GM18505 (cell line): ENCODE measurements around the gene KIAA1586.
"Not testable (repeated sequence)": the region's sequence is repeated elsewhere in the genome, so short reads cannot be mapped to it uniquely, and the experiment has no call there.

Experiments
- ATAC-seq: cut with Tn5 transposase; IDR thresholded peaks from one replicate; pipeline ENCODE4 v1.9.1; 2021; ENCODE audit not compliant: unreplicated experiment
- POLR2A ChIP-seq: IDR thresholded peaks from 4 replicates; pipeline ENCODE4 v1.6.1; 2011; ENCODE audit warnings: borderline replicate concordance; ENCODE audit not compliant: insufficient read depth, insufficient read length; ENCODE audit errors: extremely low read depth

Gene KIAA1586

GRCh38 chr6:57027301-57027700, 19.2 kb upstream of the KIAA1586 start:
- ATAC-seq, result no peak
- no peak for TF ChIP-seq POLR2A

DNA sequence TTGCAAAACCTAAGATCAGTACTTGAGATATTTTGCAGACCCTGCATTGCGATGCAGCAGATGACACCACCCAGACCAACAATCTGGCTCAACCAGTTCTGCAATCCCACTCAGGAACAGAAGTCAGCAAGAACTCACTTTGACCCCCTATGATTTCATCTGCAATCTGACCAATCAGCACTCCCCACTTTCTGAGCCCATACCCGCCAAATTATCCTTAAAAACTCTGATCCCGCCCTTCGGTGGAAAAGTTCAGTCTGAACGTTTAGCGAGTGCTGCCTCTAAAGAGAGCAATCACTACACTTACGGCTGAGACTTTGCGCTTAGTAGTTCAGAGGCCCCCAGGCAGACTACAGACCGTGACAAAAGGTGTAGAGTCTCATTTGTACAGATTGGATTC, 17.3 kb upstream of the KIAA1586 start:
- no peak for ATAC-seq
- no peak for TF ChIP-seq POLR2A

DNA sequence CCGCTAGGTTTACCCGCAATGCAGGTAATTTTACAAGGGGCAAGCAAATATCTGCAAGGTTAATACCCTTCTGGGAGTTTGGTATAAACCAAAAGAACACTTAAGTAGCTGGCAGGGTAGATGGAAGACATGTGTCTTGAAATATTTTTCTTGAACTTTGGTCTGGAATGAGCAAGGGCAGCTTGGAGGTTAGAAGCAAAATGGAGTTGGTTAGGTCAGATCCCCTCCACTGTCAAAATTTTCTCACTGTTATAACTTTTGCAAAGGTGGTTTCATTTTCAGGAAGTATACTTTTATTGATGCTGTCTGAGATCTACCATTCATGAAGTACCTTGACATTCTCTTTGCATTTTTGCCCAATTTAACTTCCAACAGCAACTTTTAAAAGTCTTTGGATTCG, 13.3 kb upstream of the KIAA1586 start:
- TF ChIP-seq POLR2A, result no peak
- ATAC-seq, result no peak

DNA sequence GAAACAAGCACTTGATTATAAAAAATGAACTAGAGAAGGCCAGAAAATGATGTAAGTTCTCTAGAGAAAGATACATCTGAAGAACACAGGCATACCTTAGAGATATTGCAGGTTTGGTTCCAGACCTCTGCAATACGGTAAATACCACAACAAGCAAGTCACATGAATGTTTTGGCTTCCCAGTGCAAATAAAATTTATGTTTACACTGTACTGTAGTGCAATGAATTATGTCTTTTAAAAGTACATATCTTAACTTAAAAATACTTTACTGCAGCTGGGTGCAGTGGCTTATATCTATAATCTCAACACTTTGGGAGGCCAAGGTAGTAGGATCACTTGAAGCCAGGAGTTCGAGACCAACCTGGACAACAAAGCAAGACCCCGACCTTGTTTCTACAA, 10.9 kb upstream of the KIAA1586 start:
- TF ChIP-seq POLR2A, result no peak
- no peak for ATAC-seq

- no peak for ATAC-seq
- TF ChIP-seq POLR2A, result no peak
Observed at GRCh38 chr6:57038906-57039305, 7.6 kb upstream of the KIAA1586 start.

GRCh38 chr6:57040011-57040410, 6.5 kb upstream of the KIAA1586 start:
- no peak for ATAC-seq
- no peak for TF ChIP-seq POLR2A

DNA sequence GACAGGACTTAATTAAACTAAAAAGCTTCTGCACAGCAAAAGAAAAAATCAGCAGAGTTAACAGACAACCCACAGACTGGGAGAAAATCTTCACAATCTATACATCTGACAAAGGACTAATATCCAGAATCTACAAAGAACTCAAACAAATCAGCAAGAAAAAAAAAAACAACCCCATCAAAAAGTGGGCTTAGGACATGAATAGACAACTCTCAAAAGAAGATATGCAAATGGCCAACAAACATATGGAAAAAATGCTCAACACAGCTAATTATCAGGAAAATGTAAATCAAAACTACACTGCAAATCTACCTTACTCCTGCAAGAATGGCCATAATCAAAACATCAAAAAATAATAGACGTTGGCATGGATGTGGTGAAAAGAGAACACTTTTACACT, 2.4 kb upstream of the KIAA1586 start:
- ATAC-seq, result not testable (repeated sequence)

DNA sequence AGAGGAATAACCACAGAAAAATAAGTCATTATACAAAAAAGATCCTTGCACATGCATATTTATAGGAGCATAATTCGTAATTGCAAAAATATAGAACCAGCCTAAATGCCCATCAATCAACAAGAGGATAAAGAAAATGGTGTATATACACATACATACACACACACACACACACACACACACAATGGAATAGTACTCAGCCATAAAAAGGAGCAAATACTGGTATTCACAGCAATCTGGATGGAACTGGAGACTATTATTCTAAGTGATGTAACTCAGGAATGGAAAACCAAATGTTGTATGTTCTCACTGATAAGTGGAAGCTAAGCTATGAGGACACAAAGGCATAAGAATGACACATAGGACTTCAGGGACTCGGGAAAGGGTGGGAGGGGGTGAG, 1.9 kb upstream of the KIAA1586 start:
- TF ChIP-seq POLR2A, result no peak

GRCh38 chr6:57047257-57047585, 728 bp downstream of the KIAA1586 start:
- ATAC-seq, result peak; percentile 24

More for the DNA sequence above, 1.9 kb upstream of the KIAA1586 start:
- no peak for ATAC-seq

DNA sequence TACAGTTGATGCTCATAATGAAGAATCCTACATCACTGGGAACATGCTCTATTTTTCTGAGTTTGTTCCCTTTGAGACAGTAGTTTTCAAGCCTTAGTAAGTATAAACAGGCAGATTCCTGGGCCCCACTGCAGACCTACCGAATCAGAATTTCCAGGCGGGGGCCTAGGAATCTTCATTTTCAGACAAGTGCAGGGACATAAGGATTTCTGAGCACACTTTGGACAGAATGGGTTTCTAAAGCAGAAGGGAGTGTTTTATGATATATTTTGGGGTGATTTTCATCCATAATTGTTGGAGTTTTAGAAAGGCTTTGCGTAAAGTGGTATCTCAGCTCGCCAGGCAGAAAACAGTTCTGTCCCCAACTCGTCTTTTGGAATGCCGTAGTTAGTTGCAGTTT, 1.4 kb downstream of the KIAA1586 start:
- not testable (repeated sequence) for ATAC-seq

- ATAC-seq, result no peak
- no peak for TF ChIP-seq POLR2A
Observed at GRCh38 chr6:57048577-57048976, 2.1 kb downstream of the KIAA1586 start.

- TF ChIP-seq POLR2A, result no peak
- ATAC-seq, result no peak
Observed at GRCh38 chr6:57063847-57064246, 17.4 kb downstream of the KIAA1586 start.

- TF ChIP-seq POLR2A, result no peak
- ATAC-seq, result no peak
Observed at GRCh38 chr6:57064809-57065208, 18.3 kb downstream of the KIAA1586 start.

DNA sequence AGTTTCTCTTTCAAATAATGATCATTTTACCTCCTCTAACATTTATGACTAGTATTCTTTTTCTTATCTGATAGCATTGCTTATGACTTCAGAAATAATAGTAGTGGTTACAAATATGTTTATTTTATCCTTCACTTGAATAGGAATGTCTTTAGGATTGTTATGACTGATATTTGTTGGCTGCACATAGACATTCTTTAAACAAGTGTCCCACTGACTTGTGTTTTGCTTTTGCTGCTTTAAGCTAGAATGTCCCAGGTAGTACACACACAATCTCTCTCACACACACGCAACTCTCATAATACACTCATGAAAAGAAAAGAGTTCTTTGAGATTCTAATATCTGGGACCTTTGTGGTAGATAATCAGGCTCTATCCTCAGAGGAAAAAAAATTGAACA, 21.6 kb downstream of the KIAA1586 start:
- TF ChIP-seq POLR2A, result no peak
- ATAC-seq, result no peak

DNA sequence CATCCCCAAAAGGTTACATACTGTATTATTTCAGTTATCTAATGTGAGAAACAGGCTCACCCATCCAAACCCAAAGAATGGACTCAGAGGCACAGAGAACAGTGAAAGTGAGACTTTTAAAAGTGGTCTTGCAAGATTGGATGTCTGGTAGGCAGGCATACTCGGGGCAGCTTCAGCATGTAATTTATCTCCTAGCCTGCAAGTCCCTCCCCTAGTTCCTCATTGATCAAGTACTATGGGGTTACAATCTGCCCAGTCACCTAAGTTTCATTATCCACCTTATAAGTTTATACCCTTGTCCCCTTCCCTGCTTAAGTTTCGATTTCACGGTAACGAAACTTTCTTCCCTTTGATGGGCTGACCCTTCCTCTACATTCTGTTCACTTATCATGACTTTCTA, 22.7 kb downstream of the KIAA1586 start:
- no peak for ATAC-seq

GRCh38 chr6:57069920-57070331, 23.4 kb downstream of the KIAA1586 start:
- ATAC-seq, result no peak

More for the DNA sequence above, 22.7 kb downstream of the KIAA1586 start:
- TF ChIP-seq POLR2A, result no peak

More at GRCh38 chr6:57069920-57070331, 23.4 kb downstream of the KIAA1586 start:
- no peak for TF ChIP-seq POLR2A
